HUES6 (cell line): ENCODE data around the gene C1QTNF8.

Source experiments
- H3K27ac ChIP-seq: 2 replicates; pipeline ENCODE4 v1.7.0; 2013; ENCODE audit warnings: low read depth, mild to moderate bottlenecking, low read length, inconsistent platforms
- H3K27me3 ChIP-seq: 2 replicates; pipeline ENCODE4 v1.6.1; 2013; ENCODE audit warnings: low read length; ENCODE audit not compliant: control insufficient read depth, insufficient read depth
- H3K36me3 ChIP-seq: 2 replicates; pipeline ENCODE4 v1.6.1; 2013; ENCODE audit warnings: low read length; ENCODE audit not compliant: control insufficient read depth, insufficient read depth
- H3K4me1 ChIP-seq: 2 replicates; pipeline ENCODE4 v1.6.1; 2013; ENCODE audit warnings: low read length; ENCODE audit not compliant: control insufficient read depth, insufficient read depth
- H3K4me3 ChIP-seq: 2 replicates; pipeline ENCODE4 v1.5.1; 2013; ENCODE audit warnings: low read depth, low read length
- H3K9ac ChIP-seq: one replicate; pipeline ENCODE4 v1.6.1; 2013; ENCODE audit warnings: mild to moderate bottlenecking, low read length
- H3K9me3 ChIP-seq: 2 replicates; pipeline ENCODE4 v1.6.1; 2013; ENCODE audit warnings: low read depth, low read length; ENCODE audit not compliant: control insufficient read depth, insufficient read depth

C1QTNF8 gene

DNA sequence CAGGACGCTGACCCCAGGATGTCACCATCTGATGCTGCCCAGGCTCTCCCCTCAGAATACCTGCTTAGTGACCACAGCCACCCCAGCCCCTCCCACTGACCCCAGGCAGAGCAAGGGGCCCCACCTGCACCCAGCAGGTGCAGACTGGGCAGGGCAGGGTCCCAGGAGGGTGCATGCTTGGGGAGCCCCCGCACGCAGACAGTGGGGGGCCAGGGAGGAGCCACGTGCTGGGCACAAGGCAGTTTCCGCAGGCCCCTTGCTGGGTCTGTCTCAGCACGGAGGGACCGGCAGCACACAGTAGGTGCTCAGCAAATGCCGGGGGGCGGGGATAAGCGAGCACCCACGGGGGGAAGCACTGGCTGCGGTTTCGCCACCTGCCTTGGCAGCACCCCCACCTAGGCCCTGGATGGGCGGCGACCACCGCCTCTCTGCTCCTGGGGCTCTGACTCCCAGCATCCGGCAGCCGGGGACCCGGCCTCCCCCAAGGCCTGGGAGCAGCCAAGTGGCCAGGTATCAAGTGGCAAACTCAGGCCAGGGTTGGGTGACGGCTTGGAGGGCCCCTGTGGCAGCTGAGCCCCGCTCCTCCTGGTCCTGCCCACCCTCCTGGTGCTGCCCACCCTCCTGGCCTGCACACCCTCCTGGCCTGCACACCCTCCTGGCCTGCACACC is 42.2 kb downstream of the C1QTNF8 start:
- Histone ChIP-seq H3K36me3 (no peaks in the 10 kb centered on the region), H3K9me3 (no peaks in the 10 kb centered on the region), H3K27me3 (no peaks in the 10 kb centered on the region), H3K4me3 (no peak overlapping the region), H3K27ac (no peak overlapping the region), H3K9ac (no peak overlapping the region), H3K4me1 (peaks cover 5% of the 10 kb centered on the region)

DNA sequence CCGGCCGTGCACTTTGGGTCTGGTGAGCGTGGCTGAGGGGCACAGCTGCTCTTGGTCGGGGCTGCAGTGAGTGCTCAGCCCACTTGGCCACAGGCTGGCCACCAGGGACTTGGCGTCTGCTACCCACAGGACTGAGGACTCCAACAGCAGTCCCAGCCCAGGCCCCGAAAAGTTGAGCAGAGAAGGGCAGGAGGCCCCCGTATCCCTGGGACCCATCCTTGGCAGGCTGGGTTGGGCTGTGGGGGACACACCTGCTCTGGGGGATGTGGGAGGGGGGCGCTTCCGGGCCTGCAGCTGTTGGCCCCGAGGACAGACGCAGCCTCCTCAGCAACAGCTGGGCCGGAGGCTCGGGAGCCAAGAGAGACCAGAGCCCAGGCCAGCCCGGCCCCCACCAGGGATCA is 42.9 kb downstream of the C1QTNF8 start:
- H3K4me1 ChIP-seq, result peaks cover 10% of the 10 kb centered on the region
- H3K27me3 ChIP-seq, result no peaks in the 10 kb centered on the region
- no peaks in the 10 kb centered on the region for H3K36me3 ChIP-seq
- H3K27ac ChIP-seq, result no peak overlapping the region
- H3K9ac ChIP-seq, result no peak overlapping the region
- no peaks in the 10 kb centered on the region for H3K9me3 ChIP-seq
- no peak overlapping the region for H3K4me3 ChIP-seq

- no peaks in the 10 kb centered on the region for H3K36me3 ChIP-seq
- no peaks in the 10 kb centered on the region for H3K9me3 ChIP-seq
- no peak overlapping the region for H3K9ac ChIP-seq
- H3K27ac ChIP-seq, result no peak overlapping the region
- H3K27me3 ChIP-seq, result no peaks in the 10 kb centered on the region
- peaks cover 14% of the 10 kb centered on the region for H3K4me1 ChIP-seq
- no peak overlapping the region for H3K4me3 ChIP-seq
These were observed 43.3 kb downstream of the C1QTNF8 start for GRCh38 chr16:1052721-1053120.

DNA sequence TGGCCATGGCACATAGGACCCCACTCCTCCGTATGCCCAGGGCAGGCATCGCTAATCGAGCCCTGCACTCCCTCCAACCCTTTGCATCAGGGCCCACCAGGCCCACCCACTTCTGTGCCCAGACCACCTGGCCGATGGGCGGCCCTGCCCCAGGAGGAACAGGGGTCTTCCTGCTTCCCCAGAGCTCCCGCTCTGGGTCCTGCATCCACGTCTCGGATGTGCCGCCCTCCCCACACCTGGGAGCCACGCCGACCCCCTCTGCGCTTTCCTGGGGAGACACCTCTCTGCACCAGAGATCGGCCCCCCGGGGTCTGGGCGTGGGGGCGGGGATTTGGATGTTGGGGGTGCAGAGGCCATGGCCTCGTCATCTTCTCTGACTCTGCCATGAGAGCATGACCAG is 44.6 kb downstream of the C1QTNF8 start:
- Histone ChIP-seq H3K4me1 (peaks cover 15% of the 10 kb centered on the region), H3K36me3 (no peaks in the 10 kb centered on the region), H3K9ac (no peak overlapping the region)

DNA sequence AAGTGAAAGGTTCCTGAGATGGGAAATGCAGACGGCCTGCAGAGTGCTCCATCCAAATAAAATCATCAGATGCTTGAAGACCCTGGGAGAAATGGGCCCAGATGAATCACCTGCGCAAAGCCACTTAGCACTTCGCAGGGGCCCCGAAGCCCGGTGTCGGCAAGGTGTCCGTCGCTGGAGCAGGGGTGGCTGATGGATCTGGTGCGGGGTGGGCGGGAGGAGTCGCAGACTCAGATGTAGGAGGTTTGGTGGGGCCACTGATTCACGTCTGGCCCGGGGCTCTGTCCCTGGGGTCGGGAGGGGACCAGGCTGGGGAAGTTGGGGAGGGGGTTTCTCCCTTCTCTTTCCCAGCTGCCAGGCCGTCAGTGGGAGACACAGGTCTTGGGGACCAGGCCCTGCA is 45.1 kb downstream of the C1QTNF8 start:
- Histone ChIP-seq H3K9me3 (no peaks in the 10 kb centered on the region), H3K4me1 (peaks cover 15% of the 10 kb centered on the region), H3K27me3 (no peaks in the 10 kb centered on the region), H3K36me3 (no peaks in the 10 kb centered on the region), H3K4me3 (no peak overlapping the region), H3K27ac (no peak overlapping the region), H3K9ac (no peak overlapping the region)

More for the DNA sequence above, 44.6 kb downstream of the C1QTNF8 start:
- H3K4me3 ChIP-seq, result no peak overlapping the region
- H3K9me3 ChIP-seq, result no peaks in the 10 kb centered on the region
- H3K27ac ChIP-seq, result no peak overlapping the region
- no peaks in the 10 kb centered on the region for H3K27me3 ChIP-seq

- Histone ChIP-seq H3K9me3 (no peaks in the 10 kb centered on the region), H3K27ac (no peak overlapping the region), H3K36me3 (no peaks in the 10 kb centered on the region), H3K4me3 (no peak overlapping the region), H3K4me1 (peaks cover 15% of the 10 kb centered on the region), H3K27me3 (no peaks in the 10 kb centered on the region), H3K9ac (no peak overlapping the region)
These were observed 45.5 kb downstream of the C1QTNF8 start for GRCh38 chr16:1050516-1050915.

DNA sequence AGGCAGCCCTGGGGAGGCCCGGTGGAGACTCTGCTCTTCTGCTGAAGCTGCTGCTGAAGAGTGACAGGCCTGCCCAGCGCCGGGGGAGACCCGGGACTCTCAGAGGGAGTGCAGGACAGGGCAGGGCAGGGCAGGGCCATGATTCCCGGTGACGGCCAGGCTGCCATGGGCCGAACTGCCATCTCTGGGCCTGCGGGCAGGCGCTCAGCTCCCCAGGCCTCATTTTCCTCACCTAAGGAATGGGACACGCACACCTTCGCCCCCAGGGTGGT is 46.1 kb downstream of the C1QTNF8 start:
- Histone ChIP-seq H3K9me3 (no peaks in the 10 kb centered on the region), H3K4me3 (no peak overlapping the region), H3K9ac (no peak overlapping the region), H3K36me3 (no peaks in the 10 kb centered on the region), H3K27me3 (no peaks in the 10 kb centered on the region), H3K27ac (no peak overlapping the region), H3K4me1 (peaks cover 15% of the 10 kb centered on the region)

- Histone ChIP-seq H3K4me3 (no peak overlapping the region), H3K9ac (no peak overlapping the region), H3K4me1 (peaks cover 15% of the 10 kb centered on the region), H3K9me3 (no peaks in the 10 kb centered on the region), H3K36me3 (no peaks in the 10 kb centered on the region), H3K27me3 (no peaks in the 10 kb centered on the region), H3K27ac (no peak overlapping the region)
These were observed 46.7 kb downstream of the C1QTNF8 start for GRCh38 chr16:1049113-1049975.

DNA sequence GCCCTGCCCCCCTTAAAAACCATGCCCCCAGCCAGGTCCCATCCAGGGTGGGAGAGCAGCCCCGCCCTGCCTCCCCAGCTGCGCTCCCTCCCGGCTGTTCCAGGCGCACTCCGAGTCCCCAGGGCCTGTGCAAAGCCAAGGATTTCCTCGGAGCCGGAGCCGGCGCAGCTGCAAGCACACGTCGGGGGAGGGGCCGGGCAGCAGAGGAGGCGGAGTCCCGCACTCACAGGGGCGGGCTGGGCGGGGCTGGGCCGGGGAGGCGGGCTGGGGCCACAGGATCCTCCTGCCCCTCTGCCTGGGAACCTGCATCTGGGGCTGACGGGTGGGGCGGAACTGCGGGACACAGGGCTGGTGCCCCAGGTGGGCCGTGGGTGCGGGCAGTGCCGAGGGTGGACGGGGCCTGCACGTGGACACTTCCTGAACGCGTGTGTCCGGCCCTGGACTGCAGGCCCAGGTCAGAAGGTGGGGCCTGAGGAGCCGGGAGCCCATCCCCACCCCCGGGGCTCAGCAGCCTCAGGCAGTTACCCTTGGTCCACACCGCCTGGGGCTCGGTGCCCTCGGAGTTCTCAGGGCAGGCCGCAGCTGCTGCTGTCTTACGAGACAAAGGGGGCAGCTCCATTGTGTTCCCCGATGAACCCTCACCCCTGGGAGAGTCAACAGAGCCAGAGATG is 47.5 kb downstream of the C1QTNF8 start:
- Histone ChIP-seq H3K4me1 (peaks cover 15% of the 10 kb centered on the region), H3K36me3 (no peaks in the 10 kb centered on the region), H3K27ac (no peak overlapping the region), H3K9me3 (no peaks in the 10 kb centered on the region), H3K9ac (no peak overlapping the region), H3K4me3 (peak overlapping the region; percentile 46), H3K27me3 (no peaks in the 10 kb centered on the region)

DNA sequence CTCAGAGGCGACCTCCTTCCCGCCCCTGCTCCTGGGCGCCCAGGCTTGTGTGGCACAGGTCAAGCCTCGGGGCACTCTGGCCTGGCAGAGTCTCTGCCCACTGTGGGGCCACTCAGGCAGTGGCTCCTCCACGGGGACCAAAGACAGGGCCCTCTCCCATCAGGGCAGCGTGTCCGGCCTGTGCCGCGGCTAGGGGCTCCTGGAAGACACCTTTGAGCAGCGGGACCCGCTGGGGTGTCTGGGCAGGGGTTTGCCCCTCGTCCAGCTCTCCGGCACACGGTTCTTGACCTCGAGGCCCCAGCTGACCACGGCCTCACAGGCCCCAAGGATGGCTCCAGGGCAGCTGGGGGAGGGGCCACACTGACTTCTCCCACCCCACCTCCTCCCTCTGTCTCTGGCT is 48.2 kb downstream of the C1QTNF8 start:
- Histone ChIP-seq H3K9me3 (no peaks in the 10 kb centered on the region), H3K4me1 (peaks cover 15% of the 10 kb centered on the region), H3K36me3 (no peaks in the 10 kb centered on the region), H3K9ac (no peak overlapping the region), H3K4me3 (no peak overlapping the region), H3K27me3 (no peaks in the 10 kb centered on the region), H3K27ac (no peak overlapping the region)

GRCh38 chr16:1047123-1047522 is 48.9 kb downstream of the C1QTNF8 start:
- Histone ChIP-seq H3K9me3 (peaks cover under 1% of the 10 kb centered on the region; the same call in 1 of the 2 replicates), H3K27ac (no peak overlapping the region), H3K4me3 (no peak overlapping the region), H3K27me3 (no peaks in the 10 kb centered on the region), H3K9ac (no peak overlapping the region), H3K36me3 (no peaks in the 10 kb centered on the region), H3K4me1 (peaks cover 15% of the 10 kb centered on the region)
